Neutrophil (primary cell): ENCODE data around the gene TNIK.

Source experiments
- H3K27ac ChIP-seq: fragments of 200-600 bp; sonication (generic); 2 replicates; pipeline ENCODE4 v1.5.1; 2016; ENCODE audit warnings: mild to moderate bottlenecking, moderate library complexity
- H3K27me3 ChIP-seq: fragments of 200-600 bp; sonication (generic); 2 replicates; pipeline ENCODE4 v1.6.0; 2016; ENCODE audit warnings: mild to moderate bottlenecking
- H3K36me3 ChIP-seq: fragments of 200-600 bp; sonication (generic); 2 replicates; pipeline ENCODE4 v1.5.1; 2017
- H3K4me1 ChIP-seq, 2 experiments: fragments of 200-600 bp in 1 of 2; sonication (generic) in 1 of 2; 1 replicate in 1 of 2; 2 replicates in 1 of 2; pipeline versions ENCODE4 v1.5.1 to v1.6.1; 2013 to 2016; ENCODE audit warnings: low read depth in 1 of 2, low read length in 1 of 2, mild to moderate bottlenecking in 1 of 2, moderate library complexity in 1 of 2; ENCODE audit not compliant: control insufficient read depth in 1 of 2, insufficient read depth in 1 of 2
- H3K4me3 ChIP-seq, 2 experiments: fragments of 200-600 bp in 1 of 2; sonication (generic) in 1 of 2; 1 replicate in 1 of 2; 2 replicates in 1 of 2; pipeline ENCODE4 v1.5.1; 2013 to 2016; ENCODE audit warnings: low read depth in 1 of 2, low read length in 1 of 2, mild to moderate bottlenecking in 1 of 2, moderate library complexity in 1 of 2
- H3K9me3 ChIP-seq: fragments of 200-600 bp; sonication (generic); 2 replicates; pipeline ENCODE4 v1.5.1; 2016
- TF ChIP-seq, protein P1 (sequence below): fragments of 200-600 bp; sonication (generic); IDR thresholded peaks from 2 replicates; pipeline ENCODE4 v1.5.1; 2016; ENCODE audit warnings: antibody characterized with exemption

TNIK gene

DNA sequence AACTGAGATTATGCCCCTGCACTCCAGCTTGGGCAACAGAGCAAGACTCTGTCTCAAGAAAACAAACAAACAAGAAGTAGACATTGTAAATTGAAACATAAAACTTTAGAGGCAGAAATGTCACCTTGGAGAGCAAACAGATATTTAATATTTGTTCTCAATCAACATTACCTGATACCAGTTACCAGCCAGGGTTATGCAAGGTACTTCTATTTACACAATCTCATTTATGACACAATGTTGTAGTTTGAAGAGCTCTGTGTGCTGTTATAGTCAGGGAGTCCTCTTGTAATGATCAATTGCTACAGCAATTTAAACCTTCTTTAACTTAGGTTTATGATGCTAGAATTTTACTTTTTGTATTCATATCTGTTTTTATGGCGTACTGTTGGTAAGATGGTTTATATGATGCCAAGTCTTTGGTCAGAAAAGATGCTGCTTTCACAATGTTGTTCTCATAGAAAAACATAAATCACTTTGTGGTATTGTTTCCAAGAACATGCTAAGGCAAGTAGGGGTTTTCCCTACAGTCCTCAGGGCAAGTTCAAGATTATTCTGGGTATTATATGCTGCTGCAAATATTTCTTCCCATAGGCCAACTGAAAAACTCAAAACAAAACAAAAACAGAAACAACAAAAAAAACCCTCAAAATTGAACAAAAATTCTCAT, 173.5 kb downstream of the TNIK start:
- no peaks in the 10 kb centered on the region for H3K9me3 ChIP-seq
- H3K4me1 ChIP-seq: no peaks in the 10 kb centered on the region
- no peaks in the 10 kb centered on the region for H3K27me3 ChIP-seq
- no peak overlapping the region for H3K27ac ChIP-seq
- H3K4me3 ChIP-seq: no peak overlapping the region
- no peaks in the 10 kb centered on the region for H3K36me3 ChIP-seq
- TF ChIP-seq, protein P1, sequence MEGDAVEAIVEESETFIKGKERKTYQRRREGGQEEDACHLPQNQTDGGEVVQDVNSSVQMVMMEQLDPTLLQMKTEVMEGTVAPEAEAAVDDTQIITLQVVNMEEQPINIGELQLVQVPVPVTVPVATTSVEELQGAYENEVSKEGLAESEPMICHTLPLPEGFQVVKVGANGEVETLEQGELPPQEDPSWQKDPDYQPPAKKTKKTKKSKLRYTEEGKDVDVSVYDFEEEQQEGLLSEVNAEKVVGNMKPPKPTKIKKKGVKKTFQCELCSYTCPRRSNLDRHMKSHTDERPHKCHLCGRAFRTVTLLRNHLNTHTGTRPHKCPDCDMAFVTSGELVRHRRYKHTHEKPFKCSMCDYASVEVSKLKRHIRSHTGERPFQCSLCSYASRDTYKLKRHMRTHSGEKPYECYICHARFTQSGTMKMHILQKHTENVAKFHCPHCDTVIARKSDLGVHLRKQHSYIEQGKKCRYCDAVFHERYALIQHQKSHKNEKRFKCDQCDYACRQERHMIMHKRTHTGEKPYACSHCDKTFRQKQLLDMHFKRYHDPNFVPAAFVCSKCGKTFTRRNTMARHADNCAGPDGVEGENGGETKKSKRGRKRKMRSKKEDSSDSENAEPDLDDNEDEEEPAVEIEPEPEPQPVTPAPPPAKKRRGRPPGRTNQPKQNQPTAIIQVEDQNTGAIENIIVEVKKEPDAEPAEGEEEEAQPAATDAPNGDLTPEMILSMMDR: no peak

DNA sequence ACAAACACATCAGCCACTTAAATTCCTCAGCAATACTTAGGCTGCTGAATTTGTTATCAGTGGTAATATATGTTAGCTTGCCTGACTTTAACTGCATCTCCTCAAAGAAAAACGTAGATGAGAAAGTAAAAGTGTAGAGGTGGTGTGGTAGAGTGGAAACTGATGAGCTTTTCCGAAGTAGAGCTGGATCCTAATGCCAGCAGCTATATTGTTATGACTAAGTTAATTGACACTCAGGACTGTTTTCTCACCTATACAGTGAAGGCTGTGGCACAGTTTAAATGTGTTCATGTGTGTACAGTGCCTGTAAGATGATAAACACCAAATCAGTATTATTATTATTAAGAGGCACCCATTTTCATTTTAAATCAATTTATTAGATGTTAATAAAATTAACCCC, 174.9 kb downstream of the TNIK start:
- Histone ChIP-seq H3K27ac (no peak overlapping the region), H3K9me3 (no peaks in the 10 kb centered on the region), H3K36me3 (no peaks in the 10 kb centered on the region), H3K27me3 (no peaks in the 10 kb centered on the region), H3K4me3 (no peak overlapping the region), H3K4me1 (no peaks in the 10 kb centered on the region)
- TF ChIP-seq, protein P1: no peak

DNA sequence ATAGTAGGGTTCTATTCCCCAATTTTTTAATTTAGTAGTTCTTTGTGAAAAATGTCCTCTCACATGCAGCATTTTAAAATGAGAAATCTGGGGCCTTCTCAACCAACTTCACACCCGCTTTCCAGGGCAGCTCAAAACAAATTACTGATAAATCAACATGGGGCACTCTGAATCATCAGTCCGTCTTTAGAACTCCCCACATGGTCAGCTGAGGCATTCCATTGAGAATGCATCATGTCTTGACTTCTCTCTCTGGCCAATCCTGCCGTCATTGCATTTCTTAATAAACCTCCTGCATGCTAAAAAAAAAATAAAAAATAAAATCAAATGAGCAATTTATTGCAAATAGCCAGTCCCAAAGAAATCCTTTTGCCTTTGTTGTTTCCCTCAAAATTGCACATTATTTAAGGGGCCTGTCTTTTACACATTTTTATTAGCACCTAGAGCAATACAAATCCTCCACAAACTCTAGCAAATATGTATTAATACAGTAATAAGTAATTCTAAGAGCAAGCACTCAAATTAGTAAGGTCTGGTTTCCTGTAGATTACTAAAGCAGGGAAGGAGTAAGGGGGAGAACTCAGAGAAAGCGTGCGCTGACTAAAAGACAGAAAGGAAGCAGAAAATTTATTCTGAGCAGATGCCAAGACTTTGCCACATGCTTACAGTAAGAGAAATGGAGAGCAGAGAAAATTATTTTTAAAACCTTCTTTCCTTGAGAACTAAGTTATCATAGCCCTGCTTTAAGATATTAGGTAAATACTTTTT, 175.7 kb downstream of the TNIK start:
- Histone ChIP-seq H3K36me3 (no peaks in the 10 kb centered on the region), H3K4me3 (no peak overlapping the region), H3K27ac (no peak overlapping the region), H3K9me3 (no peaks in the 10 kb centered on the region), H3K27me3 (no peaks in the 10 kb centered on the region), H3K4me1 (no peaks in the 10 kb centered on the region)
- TF ChIP-seq, protein P1: no peak

DNA sequence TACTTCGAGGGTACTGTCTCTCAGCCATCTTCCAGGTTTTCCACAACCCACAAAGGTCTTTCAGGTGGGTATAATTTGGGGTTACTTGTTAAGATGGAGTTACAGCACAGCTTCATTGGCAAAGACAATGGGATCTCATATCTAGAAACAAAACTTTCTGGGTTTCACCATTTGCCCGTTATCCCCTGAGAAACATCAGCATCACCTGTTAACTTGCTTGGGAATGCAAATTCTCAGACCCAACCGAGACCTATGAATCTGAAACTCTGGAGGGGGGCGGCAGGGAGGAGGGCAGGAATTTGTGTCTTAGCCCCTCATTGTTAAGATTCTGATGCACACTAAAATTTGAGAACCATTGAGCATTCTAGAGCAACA, 176.4 kb downstream of the TNIK start:
- Histone ChIP-seq H3K4me1 (no peaks in the 10 kb centered on the region), H3K36me3 (no peaks in the 10 kb centered on the region), H3K4me3 (no peak overlapping the region), H3K27ac (no peak overlapping the region), H3K9me3 (no peaks in the 10 kb centered on the region), H3K27me3 (no peaks in the 10 kb centered on the region)
- TF ChIP-seq, protein P1: no peak

DNA sequence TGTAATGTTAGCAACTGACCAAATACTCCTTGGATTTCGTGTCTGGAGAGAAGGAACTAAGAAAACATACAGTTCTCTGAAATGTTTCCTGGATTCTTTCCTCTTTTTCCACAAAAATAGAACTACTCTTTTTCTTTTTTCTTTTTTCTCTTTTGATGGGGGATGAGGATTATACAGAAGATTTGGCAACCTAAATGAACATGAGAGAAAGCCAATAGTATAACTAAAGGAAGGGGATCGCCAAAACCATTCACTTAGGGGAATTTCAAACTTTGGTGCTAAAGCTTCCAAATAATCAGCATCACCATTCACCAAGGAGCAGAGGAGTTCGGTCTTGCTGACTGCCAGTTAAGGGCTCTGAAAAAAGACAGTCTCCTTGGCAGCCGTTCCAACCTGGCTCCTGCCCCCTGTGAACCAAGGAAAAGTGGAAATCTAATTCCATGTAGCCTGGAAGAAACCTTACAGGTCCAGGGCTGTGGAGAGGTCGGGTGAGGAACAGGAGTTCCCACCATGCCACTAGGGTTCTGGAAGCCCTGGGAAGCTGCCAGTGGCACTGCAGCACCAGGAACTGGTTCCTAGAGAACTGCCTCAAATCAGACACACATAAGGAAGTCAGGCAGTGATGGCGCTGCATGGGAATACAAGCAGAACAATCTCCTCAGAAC, 176.9 kb downstream of the TNIK start:
- Histone ChIP-seq H3K27me3 (no peaks in the 10 kb centered on the region), H3K4me3 (no peak overlapping the region), H3K4me1 (no peaks in the 10 kb centered on the region), H3K36me3 (no peaks in the 10 kb centered on the region), H3K27ac (no peak overlapping the region), H3K9me3 (no peaks in the 10 kb centered on the region)
- TF ChIP-seq, protein P1: no peak
